Endothelial cell of umbilical vein (primary cell): ENCODE results near the gene IGF2BP1. TPM values are rescaled to one million over a fixed set of nuclear protein-coding genes. Genes with fewer than 3 reads are reported as not detected.

ENCODE experiments used
- BruUV-seq: library from RNA; stranded (reverse); fragments of 400-500 nt; replicated peaks from 2 replicates; lab custom pipeline; 2021; lab: Mats Ljungman, UMichigan
- CTCF ChIA-PET: fragments of 300-600, 350-600 bp; sonication (Branson Sonifier 250); formaldehyde crosslinking; loops from one replicate; lab custom pipeline; 2021; ENCODE audit warnings: antibody characterized with exemption, inconsistent platforms; lab: Charles Lee
- POLR2A ChIA-PET: fragments of 300-600, 350-600 bp; sonication (Branson Sonifier 250); formaldehyde crosslinking; loops from one replicate; lab custom pipeline; 2021; ENCODE audit warnings: antibody characterized with exemption, inconsistent platforms; lab: Charles Lee
- DNase-seq: peaks from one replicate; pipeline ENCODE4 v3.0.0-alpha.2; 2011; ENCODE audit warnings: low read depth, low spot score
- FAIRE-seq: peaks from 2 replicates; lab custom pipeline; 2011; peaks lifted over from hg19 to GRCh38; lab: Jason Lieb, UNC
- H2AFZ ChIP-seq: 2 replicates; pipeline ENCODE4 v1.6.0; 2012; ENCODE audit warnings: low read depth, low read length, control low read depth, inconsistent platforms
- H3K27ac ChIP-seq: 2 replicates; pipeline ENCODE4 v1.5.1; 2011; ENCODE audit warnings: low read depth, mild to moderate bottlenecking, control low read depth, low read length, moderate library complexity; ENCODE audit not compliant: insufficient read depth
- H3K27me3 ChIP-seq, 2 experiments: 2 replicates each; pipeline versions ENCODE4 v1.6.0 to v1.6.1; 2011; ENCODE audit warnings: low read length in 2 of 2, mixed read lengths in 1 of 2; ENCODE audit not compliant: control insufficient read depth in 2 of 2, insufficient read depth in 2 of 2
- H3K36me3 ChIP-seq, 2 experiments: 2 replicates in 1 of 2; 3 replicates in 1 of 2; pipeline ENCODE4 v1.5.1; 2011; ENCODE audit warnings: low read length in 2 of 2, mild to moderate bottlenecking in 1 of 2, moderate library complexity in 1 of 2; ENCODE audit not compliant: control insufficient read depth in 2 of 2, insufficient read depth in 2 of 2; ENCODE audit errors: extremely low read depth in 1 of 2
- H3K4me1 ChIP-seq: 3 replicates; pipeline ENCODE4 v1.5.1; 2011; ENCODE audit warnings: mild to moderate bottlenecking, low read length; ENCODE audit not compliant: control insufficient read depth, insufficient read depth; ENCODE audit errors: extremely low read depth
- H3K4me2 ChIP-seq: 2 replicates; pipeline ENCODE4 v1.6.1; 2011; ENCODE audit warnings: low read length, control low read depth, mixed read lengths; ENCODE audit not compliant: insufficient read depth
- H3K4me3 ChIP-seq, 3 experiments: fragments of 200-600 bp in 1 of 3; sonication (generic), shearing (Covaris generic) in 1 of 3; replicated peaks in 1 of 3; 2 replicates each; pipeline ENCODE4 v1.5.1; 2011 to 2016; ENCODE audit warnings: control low read depth in 3 of 3, low read length in 3 of 3, mild to moderate bottlenecking in 2 of 3, inconsistent platforms in 1 of 3, low read depth in 1 of 3, moderate library complexity in 1 of 3; ENCODE audit not compliant: insufficient read depth in 1 of 3
- H3K79me2 ChIP-seq: 2 replicates; pipeline ENCODE4 v1.6.0; 2012; ENCODE audit warnings: low read length, inconsistent platforms; ENCODE audit not compliant: control insufficient read depth, insufficient read depth
- H3K9ac ChIP-seq: replicated peaks from 2 replicates; pipeline ENCODE3; 2011; ENCODE audit warnings: low read length, control low read depth; ENCODE audit not compliant: insufficient read depth; ENCODE audit errors: extremely low read depth
- H3K9me1 ChIP-seq: replicated peaks from 3 replicates; pipeline ENCODE4 v1.6.0; 2011; ENCODE audit warnings: mild to moderate bottlenecking, low read length; ENCODE audit not compliant: control insufficient read depth, insufficient read depth; ENCODE audit errors: extremely low read depth
- H3K9me3 ChIP-seq: replicated peaks from 2 replicates; pipeline ENCODE4 v1.5.1; 2012; ENCODE audit warnings: low read length, inconsistent platforms; ENCODE audit not compliant: control insufficient read depth, insufficient read depth
- H4K20me1 ChIP-seq: replicated peaks from 2 replicates; pipeline ENCODE3; 2011; ENCODE audit warnings: mild to moderate bottlenecking, low read length; ENCODE audit not compliant: control insufficient read depth, insufficient read depth; ENCODE audit errors: extremely low read depth
- CTCF ChIP-seq, 2 donors: IDR thresholded peaks; 1 replicate in 1 of 2; 2 replicates in 1 of 2; pipeline ENCODE4 v1.5.1; 2011; ENCODE audit warnings: low read length in 2 of 2, mild to moderate bottlenecking in 2 of 2, moderate library complexity in 2 of 2, control low read depth in 1 of 2, inconsistent platforms in 1 of 2, low read depth in 1 of 2; ENCODE audit not compliant: insufficient read depth in 1 of 2; ENCODE audit errors: extremely low read depth in 1 of 2
- EZH2 ChIP-seq: IDR thresholded peaks from 2 replicates; pipeline ENCODE4 v1.6.1; 2012; ENCODE audit warnings: borderline replicate concordance, low read depth, mild to moderate bottlenecking, moderate library complexity, low read length, inconsistent platforms; ENCODE audit not compliant: severe bottlenecking
- FOS ChIP-seq: IDR thresholded peaks from 2 replicates; pipeline ENCODE4 v1.6.1; 2011; ENCODE audit warnings: mild to moderate bottlenecking, low read length, moderate library complexity, borderline replicate concordance; ENCODE audit not compliant: insufficient read depth
- GATA2 ChIP-seq: IDR thresholded peaks from 2 replicates; pipeline ENCODE4 v1.7.0; 2011; ENCODE audit warnings: low read depth, mild to moderate bottlenecking, moderate library complexity, mixed read lengths, low read length; ENCODE audit not compliant: insufficient read length, insufficient read depth
- JUN ChIP-seq: IDR thresholded peaks from 2 replicates; pipeline ENCODE4 v1.6.1; 2011; ENCODE audit warnings: borderline replicate concordance, low read depth; ENCODE audit not compliant: insufficient read length, insufficient read depth
- MAX ChIP-seq: IDR thresholded peaks from 2 replicates; pipeline ENCODE4 v1.6.1; 2011; ENCODE audit not compliant: insufficient read depth, insufficient read length
- MYC ChIP-seq: IDR thresholded peaks from one replicate; pipeline ENCODE4 v1.6.1; 2011; ENCODE audit warnings: mild to moderate bottlenecking, low read depth, low read length
- POLR2A ChIP-seq: IDR thresholded peaks from 2 replicates; pipeline ENCODE4 v1.6.1; 2012; ENCODE audit warnings: low read depth, mild to moderate bottlenecking, control low read depth, low read length
- dilution Hi-C: fragments of 300-500 bp; cut with MboI; formaldehyde crosslinking; loops from one replicate; pipeline ENCODE4 v1.15.0; 2019; ENCODE audit warnings: low sequenced_read_pairs; ENCODE audit not compliant: extremely low pct_ligation_motif_present
- intact Hi-C: fragments of 100-400 bp; cut with micrococcal nuclease; formaldehyde crosslinking; loops from one replicate; pipeline ENCODE4 v1.10.0; 2022
- polyA plus RNA-seq, 4 experiments: library from polyadenylated mRNA; depleted of rRNA in 3 of 4; stranded (reverse) in 3 of 4; unstranded in 1 of 4; fragments of >200 nt; gene quantifications; 2 replicates each; pipeline versions ENCODE4 v1.2.1 to v1.2.3, GENCODE V29; 2011 to 2012; ENCODE audit warnings: missing spikeins in 1 of 4
- total RNA-seq: library from RNA; stranded (reverse); gene quantifications from 2 replicates; pipeline ENCODE4 v1.2.3, GENCODE V29; 2021

IGF2BP1 gene
- total and polyA plus RNA-seq, 2 donors (not counting 3 experiments of a cell fraction or from before 2014, with no cell fraction given): 9.5 to 99.5 TPM

GRCh38 chr17:49061524-49061943 lies 64.3 kb downstream of the IGF2BP1 start:
- POLR2A ChIA-PET: no interaction called here
- Histone ChIP-seq H3K4me3 (no peak overlapping the region), H3K79me2 (no peaks in the 10 kb centered on the region), H3K4me2 (no peak overlapping the region), H3K9ac (no peak overlapping the region), H4K20me1 (no peaks in the 10 kb centered on the region), H3K4me1 (no peaks in the 10 kb centered on the region), H3K27me3 (no peaks in the 10 kb centered on the region), H3K9me3 (no peaks in the 10 kb centered on the region), H3K9me1 (no peaks in the 10 kb centered on the region), H3K27ac (no peak overlapping the region), H2AFZ (no peak overlapping the region), H3K36me3 (no peaks in the 10 kb centered on the region)
- CTCF ChIA-PET: interaction anchor here (1.3 kb wide), 1 partner anchor 253 kb away, joined by 3 read pairs; no protein-coding TSS in a partner anchor
- FAIRE-seq (no peak), DNase-seq (no peak)
- intact Hi-C loops: no loop called here
- no TSS peak for BruUV-seq
- TF ChIP-seq POLR2A: no peak
- TF ChIP-seq EZH2: no peak
- no peak for TF ChIP-seq GATA2
- no peak for TF ChIP-seq CTCF (IDR thresholded peaks at IDR 0.05; ENCODE audit: extremely low read depth in 1 of 2, insufficient read depth in 1 of 2, low read depth in 1 of 2, low read length in 2 of 2)
- TF ChIP-seq MYC: no peak
- no peak for TF ChIP-seq MAX
- dilution Hi-C loops: no loop called here

- no peaks in the 10 kb centered on the region for H4K20me1 ChIP-seq
- DNase-seq: peak; percentile 41
Observed at GRCh38 chr17:49063652-49064051, 66.5 kb downstream of the IGF2BP1 start.

More at GRCh38 chr17:49063652-49064051, 66.5 kb downstream of the IGF2BP1 start:
- Histone ChIP-seq H3K9me3 (no peaks in the 10 kb centered on the region), H3K9me1 (no peaks in the 10 kb centered on the region), H3K9ac (no peak overlapping the region), H3K79me2 (no peaks in the 10 kb centered on the region), H2AFZ (no peak overlapping the region), H3K4me1 (no peaks in the 10 kb centered on the region), H3K27me3 (no peaks in the 10 kb centered on the region), H3K27ac (no peak overlapping the region), H3K4me2 (no peak overlapping the region), H3K36me3 (no peaks in the 10 kb centered on the region), H3K4me3 (no peak overlapping the region)
- no peak for FAIRE-seq
- ChIA-PET CTCF (no interaction called here), POLR2A (no interaction called here)
- intact Hi-C loops: no loop called here
- dilution Hi-C loops: no loop called here
- TF ChIP-seq MAX (no peak), JUN (no peak), CTCF (IDR thresholded peaks at IDR 0.05; ENCODE audit: extremely low read depth in 1 of 2, insufficient read depth in 1 of 2, low read depth in 1 of 2, low read length in 2 of 2) (no peak), POLR2A (no peak), FOS (no peak), MYC (no peak)
- no TSS peak for BruUV-seq
